Right atrium auricular region (tissue), 2 donors: Measurements from ENCODE around the gene PRDM16. TPM values are rescaled to one million over a fixed set of nuclear protein-coding genes. Genes with fewer than 3 reads are reported as not detected.

Experiments used
- DNase-seq: peaks from one replicate; pipeline ENCODE4 v3.0.0-alpha.2; 2019; ENCODE audit warnings: low spot score
- H3K27ac ChIP-seq, 2 donors: fragments of 200-600 bp; sonication (generic); 1 replicate in 1 of 2; 2 replicates in 1 of 2; pipeline ENCODE4 v1.5.1; 2016 to 2019
- H3K27me3 ChIP-seq, 2 donors: fragments of 200-600 bp; sonication (generic); one replicate each; pipeline versions ENCODE4 v1.5.1 to v1.6.0; 2017 to 2019
- H3K36me3 ChIP-seq: fragments of 200-600 bp; sonication (generic); one replicate; pipeline ENCODE4 v1.5.1; 2016
- H3K4me1 ChIP-seq, 2 donors: fragments of 200-600 bp; sonication (generic); one replicate each; pipeline versions ENCODE4 v1.5.1 to v1.6.0; 2017 to 2019
- H3K4me3 ChIP-seq, 2 donors: fragments of 200-600 bp; sonication (generic); 1 replicate in 1 of 2; 2 replicates in 1 of 2; pipeline ENCODE4 v1.5.1; 2017 to 2019; ENCODE audit warnings: mild to moderate bottlenecking in 1 of 2, moderate library complexity in 1 of 2
- H3K9me3 ChIP-seq, 2 donors: fragments of 200-600 bp; sonication (generic); one replicate each; pipeline ENCODE4 v1.5.1; 2019
- total RNA-seq, 2 donors: library from RNA; depleted of rRNA; stranded (reverse); fragments of >200 nt; gene quantifications; one replicate each; pipeline ENCODE4 v1.1.0, GENCODE V29; 2016
- TF ChIP-seq, protein P1 (sequence below), 2 donors: fragments of 200-600 bp; sonication (generic); IDR thresholded peaks; one replicate each; pipeline ENCODE4 v1.5.1; 2019; ENCODE audit warnings: antibody characterized with exemption in 2 of 2

Gene PRDM16
- total RNA-seq, 2 donors from 2014 or later, result 0.22 to 3.3 TPM

DNA sequence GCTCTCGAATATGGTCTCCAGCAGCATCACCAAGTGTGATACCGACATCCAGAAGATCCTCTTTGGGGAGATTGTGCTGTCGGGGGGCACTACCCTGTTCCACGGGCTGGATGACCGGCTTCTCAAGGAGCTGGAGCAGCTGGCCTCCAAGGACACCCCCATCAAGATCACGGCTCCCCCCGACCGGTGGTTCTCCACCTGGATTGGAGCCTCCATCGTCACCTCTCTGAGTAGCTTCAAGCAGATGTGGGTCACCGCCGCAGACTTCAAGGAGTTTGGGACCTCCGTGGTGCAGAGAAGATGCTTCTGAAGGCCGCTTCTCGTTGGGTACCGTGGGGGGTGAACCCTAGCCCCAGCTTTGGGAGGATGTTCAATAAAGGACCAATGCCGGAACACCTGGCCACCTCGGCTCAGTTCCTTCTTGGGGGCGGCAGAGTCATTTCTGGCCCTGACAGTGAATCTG, 46.5 kb upstream of the PRDM16 start:
- Histone ChIP-seq H3K27ac (no peak overlapping the region), H3K4me3 (no peak overlapping the region), H3K36me3 (no peaks in the 10 kb centered on the region), H3K4me1 (no peaks in the 10 kb centered on the region), H3K9me3 (no peaks in the 10 kb centered on the region), H3K27me3 (no peaks in the 10 kb centered on the region)
- no peak for DNase-seq
- TF ChIP-seq, protein P1, sequence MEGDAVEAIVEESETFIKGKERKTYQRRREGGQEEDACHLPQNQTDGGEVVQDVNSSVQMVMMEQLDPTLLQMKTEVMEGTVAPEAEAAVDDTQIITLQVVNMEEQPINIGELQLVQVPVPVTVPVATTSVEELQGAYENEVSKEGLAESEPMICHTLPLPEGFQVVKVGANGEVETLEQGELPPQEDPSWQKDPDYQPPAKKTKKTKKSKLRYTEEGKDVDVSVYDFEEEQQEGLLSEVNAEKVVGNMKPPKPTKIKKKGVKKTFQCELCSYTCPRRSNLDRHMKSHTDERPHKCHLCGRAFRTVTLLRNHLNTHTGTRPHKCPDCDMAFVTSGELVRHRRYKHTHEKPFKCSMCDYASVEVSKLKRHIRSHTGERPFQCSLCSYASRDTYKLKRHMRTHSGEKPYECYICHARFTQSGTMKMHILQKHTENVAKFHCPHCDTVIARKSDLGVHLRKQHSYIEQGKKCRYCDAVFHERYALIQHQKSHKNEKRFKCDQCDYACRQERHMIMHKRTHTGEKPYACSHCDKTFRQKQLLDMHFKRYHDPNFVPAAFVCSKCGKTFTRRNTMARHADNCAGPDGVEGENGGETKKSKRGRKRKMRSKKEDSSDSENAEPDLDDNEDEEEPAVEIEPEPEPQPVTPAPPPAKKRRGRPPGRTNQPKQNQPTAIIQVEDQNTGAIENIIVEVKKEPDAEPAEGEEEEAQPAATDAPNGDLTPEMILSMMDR (IDR thresholded peaks at IDR 0.05), result no peak

DNA sequence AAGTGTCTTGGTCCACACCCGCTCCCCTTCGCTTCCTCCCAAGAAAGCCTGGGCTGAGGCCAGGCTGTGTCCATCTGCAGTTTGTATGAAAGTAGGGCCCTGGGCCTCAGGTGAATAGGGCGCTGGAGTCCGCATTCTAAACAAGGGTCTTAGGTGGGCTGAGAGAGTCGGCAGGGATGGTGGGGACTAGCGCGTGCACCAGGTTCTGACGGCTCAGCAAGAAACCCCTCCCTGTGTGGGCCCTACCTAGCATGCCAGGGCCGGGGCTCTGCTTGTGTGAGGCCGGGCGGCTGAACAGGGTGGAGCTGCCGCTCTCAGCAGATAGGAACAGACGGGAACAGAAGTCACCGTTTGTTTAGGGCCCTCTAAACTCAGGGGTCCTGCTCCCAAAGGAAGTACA, 46.0 kb upstream of the PRDM16 start:
- Histone ChIP-seq H3K9me3 (no peaks in the 10 kb centered on the region), H3K4me3 (no peak overlapping the region), H3K27me3 (no peaks in the 10 kb centered on the region), H3K4me1 (no peaks in the 10 kb centered on the region), H3K27ac (no peak overlapping the region), H3K36me3 (no peaks in the 10 kb centered on the region)
- TF ChIP-seq, protein P1 (IDR thresholded peaks at IDR 0.05), result no peak
- no peak for DNase-seq

DNA sequence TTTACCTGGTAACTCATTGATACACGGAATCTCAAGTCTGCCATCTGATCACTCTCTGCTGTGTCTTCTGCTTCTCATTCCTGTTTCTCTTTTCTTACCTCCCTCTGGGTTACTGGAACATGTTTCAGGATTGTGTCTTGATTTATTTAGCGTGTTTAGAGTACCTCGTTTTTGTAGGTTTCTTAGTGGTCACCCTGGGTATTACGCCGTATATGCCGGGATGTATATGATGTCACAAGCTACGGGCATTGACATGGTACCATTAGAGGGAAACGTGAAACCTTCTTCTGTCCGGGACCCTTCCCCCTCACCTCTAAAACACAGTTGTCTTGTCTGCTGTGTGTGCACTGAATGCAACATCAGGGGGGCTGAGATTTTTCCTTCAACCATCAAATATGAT, 45.0 kb upstream of the PRDM16 start:
- TF ChIP-seq, protein P1 (IDR thresholded peaks at IDR 0.05), result peak in 1 of 2 donors; percentile 22
- Histone ChIP-seq H3K27ac (no peak overlapping the region), H3K4me3 (no peak overlapping the region), H3K36me3 (no peaks in the 10 kb centered on the region), H3K4me1 (no peaks in the 10 kb centered on the region), H3K9me3 (no peaks in the 10 kb centered on the region), H3K27me3 (no peaks in the 10 kb centered on the region)
- no peak for DNase-seq

DNA sequence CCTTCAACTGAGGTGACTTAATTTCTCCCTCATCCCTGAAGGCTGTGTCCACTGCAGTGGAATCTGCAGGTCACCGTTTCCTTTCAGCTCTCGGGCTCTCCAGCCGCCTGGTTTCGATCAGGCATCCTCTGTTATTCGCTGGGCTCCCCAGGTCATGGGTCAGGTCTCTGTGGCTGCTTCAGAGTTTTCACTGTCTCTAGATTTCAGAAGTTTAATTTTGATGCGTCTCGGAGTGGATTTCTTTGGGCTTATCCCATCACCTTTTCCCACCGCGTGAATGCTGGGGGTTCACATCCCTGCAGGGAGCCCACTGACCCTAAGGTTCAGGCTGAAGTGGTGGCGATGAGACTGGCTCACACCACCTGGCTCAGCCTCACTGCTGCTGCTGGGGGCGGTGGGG, 44.4 kb upstream of the PRDM16 start:
- Histone ChIP-seq H3K27me3 (no peaks in the 10 kb centered on the region), H3K4me1 (no peaks in the 10 kb centered on the region), H3K4me3 (no peak overlapping the region), H3K27ac (no peak overlapping the region), H3K36me3 (no peaks in the 10 kb centered on the region), H3K9me3 (no peaks in the 10 kb centered on the region)
- TF ChIP-seq, protein P1 (IDR thresholded peaks at IDR 0.05), result no peak
- no peak for DNase-seq

DNA sequence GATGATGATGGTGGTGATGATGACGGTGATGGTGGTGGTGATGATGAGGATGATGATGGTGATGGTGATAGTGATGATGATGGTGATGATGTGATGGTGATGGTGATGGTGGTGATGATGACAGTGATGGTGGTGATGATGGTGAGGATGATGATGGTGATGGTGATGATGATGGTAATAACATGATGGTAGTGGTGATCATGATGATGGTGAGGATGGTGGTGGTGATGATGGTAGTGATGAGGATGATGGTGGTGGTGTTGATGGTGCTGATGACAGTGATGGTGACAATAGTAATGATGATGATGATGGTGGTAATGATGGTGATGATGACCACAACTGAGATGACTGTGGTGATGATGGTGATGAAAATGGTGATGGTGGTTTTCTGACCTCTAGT, 42.9 kb upstream of the PRDM16 start:
- no peaks in the 10 kb centered on the region for H3K27me3 ChIP-seq
- TF ChIP-seq, protein P1 (IDR thresholded peaks at IDR 0.05), result no peak
- no peak for DNase-seq

More for the DNA sequence above, 42.9 kb upstream of the PRDM16 start:
- Histone ChIP-seq H3K36me3 (no peaks in the 10 kb centered on the region), H3K4me1 (no peaks in the 10 kb centered on the region), H3K27ac (no peak overlapping the region), H3K4me3 (no peak overlapping the region), H3K9me3 (no peaks in the 10 kb centered on the region)
